Measurements from ENCODE around the gene MLX.

Gene MLX

GRCh38 chr17:42522798-42523278 is 44.1 kb upstream of the MLX start:
- Histone ChIP-seq H3K4me1 (ENCODE audit: insufficient read depth, low read length, poor library complexity, severe bottlenecking) (peaks cover 23% of the 10 kb centered on the region), H2AFZ (ENCODE audit: low read length) (no peak overlapping the region), H3K9me2 (replicated peaks; ENCODE audit: low read depth, low read length) (no peaks in the 10 kb centered on the region), H3K27me3 (ENCODE audit: insufficient read depth, low read length, poor library complexity, severe bottlenecking) (no peaks in the 10 kb centered on the region), H3K4me3 (ENCODE audit: low read length, poor library complexity, severe bottlenecking) (no peak overlapping the region), H3K36me3 (ENCODE audit: insufficient read depth, low read length) (no peaks in the 10 kb centered on the region), H3K4me2 (ENCODE audit: low read depth, low read length, poor library complexity, severe bottlenecking) (no peak overlapping the region), H4K20me1 (ENCODE audit: insufficient read depth, low read length, poor library complexity, severe bottlenecking) (no peaks in the 10 kb centered on the region), H3K9ac (ENCODE audit: low read depth, low read length, poor library complexity, severe bottlenecking) (no peak overlapping the region), H3K79me2 (ENCODE audit: insufficient read depth, low read length) (no peaks in the 10 kb centered on the region), H3F3A (ENCODE audit: low read depth) (no peaks in the 10 kb centered on the region), H3K9me3 (ENCODE audit: insufficient read depth, low read depth, low read length) (no peaks in the 10 kb centered on the region)
- TF ChIP-seq EZH2phosphoT487 (IDR thresholded peaks at IDR 0.05; ENCODE audit: borderline replicate concordance), result no peak
- TF ChIP-seq CTCF (conservative IDR thresholded peaks at IDR 0.05; ENCODE audit: low read length), result no peak

- H3K4me1 ChIP-seq (ENCODE audit: insufficient read depth, low read length, poor library complexity, severe bottlenecking), result peaks cover 17% of the 10 kb centered on the region
- H3K9ac ChIP-seq (ENCODE audit: low read depth, low read length, poor library complexity, severe bottlenecking), result no peak overlapping the region
- no peaks in the 10 kb centered on the region for H3K9me2 ChIP-seq (replicated peaks; ENCODE audit: low read depth, low read length)
- no peak overlapping the region for H2AFZ ChIP-seq (ENCODE audit: low read length)
- no peaks in the 10 kb centered on the region for H3K36me3 ChIP-seq (ENCODE audit: insufficient read depth, low read length)
- H3K79me2 ChIP-seq (ENCODE audit: insufficient read depth, low read length), result no peaks in the 10 kb centered on the region
- H3K9me3 ChIP-seq (ENCODE audit: insufficient read depth, low read depth, low read length), result no peaks in the 10 kb centered on the region
- peaks cover 3% of the 10 kb centered on the region; the same call in 1 of the 2 replicates for H3F3A ChIP-seq (ENCODE audit: low read depth)
- H3K4me3 ChIP-seq (ENCODE audit: low read length, poor library complexity, severe bottlenecking), result no peak overlapping the region
- no peaks in the 10 kb centered on the region for H4K20me1 ChIP-seq (ENCODE audit: insufficient read depth, low read length, poor library complexity, severe bottlenecking)
- TF ChIP-seq EZH2phosphoT487 (IDR thresholded peaks at IDR 0.05; ENCODE audit: borderline replicate concordance), result no peak
- H3K27me3 ChIP-seq (ENCODE audit: insufficient read depth, low read length, poor library complexity, severe bottlenecking), result no peaks in the 10 kb centered on the region
- H3K4me2 ChIP-seq (ENCODE audit: low read depth, low read length, poor library complexity, severe bottlenecking), result no peak overlapping the region
Measured at GRCh38 chr17:42525221-42525620, 41.7 kb upstream of the MLX start.

- Histone ChIP-seq H3F3A (ENCODE audit: low read depth) (peaks cover 11% of the 10 kb centered on the region), H3K79me2 (ENCODE audit: insufficient read depth, low read length) (no peaks in the 10 kb centered on the region), H3K36me3 (ENCODE audit: insufficient read depth, low read length) (no peaks in the 10 kb centered on the region), H2AFZ (ENCODE audit: low read length) (no peak overlapping the region), H3K27me3 (ENCODE audit: insufficient read depth, low read length, poor library complexity, severe bottlenecking) (no peaks in the 10 kb centered on the region), H3K4me2 (ENCODE audit: low read depth, low read length, poor library complexity, severe bottlenecking) (no peak overlapping the region), H4K20me1 (ENCODE audit: insufficient read depth, low read length, poor library complexity, severe bottlenecking) (no peaks in the 10 kb centered on the region), H3K4me1 (ENCODE audit: insufficient read depth, low read length, poor library complexity, severe bottlenecking) (peaks cover 22% of the 10 kb centered on the region), H3K9me3 (ENCODE audit: insufficient read depth, low read depth, low read length) (no peaks in the 10 kb centered on the region), H3K9ac (ENCODE audit: low read depth, low read length, poor library complexity, severe bottlenecking) (no peak overlapping the region), H3K9me2 (replicated peaks; ENCODE audit: low read depth, low read length) (no peaks in the 10 kb centered on the region), H3K4me3 (ENCODE audit: low read length, poor library complexity, severe bottlenecking) (no peak overlapping the region)
- TF ChIP-seq CTCF (conservative IDR thresholded peaks at IDR 0.05; ENCODE audit: low read length) (no peak), EZH2phosphoT487 (IDR thresholded peaks at IDR 0.05; ENCODE audit: borderline replicate concordance) (no peak)
Measured at GRCh38 chr17:42526031-42526444, 40.9 kb upstream of the MLX start.

GRCh38 chr17:42527932-42528331 is 39.0 kb upstream of the MLX start:
- Histone ChIP-seq H3K4me3 (ENCODE audit: low read length, poor library complexity, severe bottlenecking) (no peak overlapping the region), H3K79me2 (ENCODE audit: insufficient read depth, low read length) (no peaks in the 10 kb centered on the region), H3F3A (ENCODE audit: low read depth) (peaks cover 17% of the 10 kb centered on the region), H2AFZ (ENCODE audit: low read length) (no peak overlapping the region), H3K9me3 (ENCODE audit: insufficient read depth, low read depth, low read length) (no peaks in the 10 kb centered on the region), H3K4me1 (ENCODE audit: insufficient read depth, low read length, poor library complexity, severe bottlenecking) (peaks cover 30% of the 10 kb centered on the region), H3K4me2 (ENCODE audit: low read depth, low read length, poor library complexity, severe bottlenecking) (no peak overlapping the region), H3K9me2 (replicated peaks; ENCODE audit: low read depth, low read length) (no peaks in the 10 kb centered on the region), H3K9ac (ENCODE audit: low read depth, low read length, poor library complexity, severe bottlenecking) (no peak overlapping the region), H4K20me1 (ENCODE audit: insufficient read depth, low read length, poor library complexity, severe bottlenecking) (no peaks in the 10 kb centered on the region), H3K27me3 (ENCODE audit: insufficient read depth, low read length, poor library complexity, severe bottlenecking) (no peaks in the 10 kb centered on the region), H3K36me3 (ENCODE audit: insufficient read depth, low read length) (no peaks in the 10 kb centered on the region)
- TF ChIP-seq CTCF (conservative IDR thresholded peaks at IDR 0.05; ENCODE audit: low read length) (no peak), EZH2phosphoT487 (IDR thresholded peaks at IDR 0.05; ENCODE audit: borderline replicate concordance) (no peak)
